Coronary artery (tissue), 2 donors: ENCODE data around the gene ELOVL7.

Experiments used
- DNase-seq: peaks from one replicate; pipeline ENCODE4 v3.0.0-alpha.2; 2017; ENCODE audit warnings: low spot score
- H3K27ac ChIP-seq, 2 donors: fragments of 200-600 bp; sonication (generic); one replicate each; pipeline ENCODE4 v1.5.1; 2016 to 2019
- H3K4me3 ChIP-seq: fragments of 200-600 bp; sonication (generic); 2 replicates; pipeline ENCODE4 v1.5.1; 2016; ENCODE audit warnings: mild to moderate bottlenecking, moderate library complexity
- CTCF ChIP-seq: fragments of 200-600 bp; sonication (generic); IDR thresholded peaks from one replicate; pipeline ENCODE4 v1.5.1; 2019; ENCODE audit warnings: antibody characterized with exemption

The ELOVL7 gene

GRCh38 chr5:60843936-60844905 lies at the start of gene ELOVL7:
Gene ELOVL7 (minus strand): TSS chr5:60844269. CDS start chr5:60787397, 56,872 bp downstream.
- no peak for TF ChIP-seq CTCF
- Histone ChIP-seq H3K4me3 (peak within 1 kb of the TSS; percentile 80), H3K27ac (no peak within 1 kb of the TSS)
- no peak for DNase-seq

- no peak for DNase-seq
- Histone ChIP-seq H3K27ac (no peak overlapping the region), H3K4me3 (no peak overlapping the region)
- no peak for TF ChIP-seq CTCF
Measured at GRCh38 chr5:60893521-60893920, 49.5 kb upstream of the ELOVL7 start.

- Histone ChIP-seq H3K27ac (no peak overlapping the region), H3K4me3 (no peak overlapping the region)
- no peak for TF ChIP-seq CTCF
- no peak for DNase-seq
Measured at GRCh38 chr5:60891667-60892066, 47.6 kb upstream of the ELOVL7 start.

DNA sequence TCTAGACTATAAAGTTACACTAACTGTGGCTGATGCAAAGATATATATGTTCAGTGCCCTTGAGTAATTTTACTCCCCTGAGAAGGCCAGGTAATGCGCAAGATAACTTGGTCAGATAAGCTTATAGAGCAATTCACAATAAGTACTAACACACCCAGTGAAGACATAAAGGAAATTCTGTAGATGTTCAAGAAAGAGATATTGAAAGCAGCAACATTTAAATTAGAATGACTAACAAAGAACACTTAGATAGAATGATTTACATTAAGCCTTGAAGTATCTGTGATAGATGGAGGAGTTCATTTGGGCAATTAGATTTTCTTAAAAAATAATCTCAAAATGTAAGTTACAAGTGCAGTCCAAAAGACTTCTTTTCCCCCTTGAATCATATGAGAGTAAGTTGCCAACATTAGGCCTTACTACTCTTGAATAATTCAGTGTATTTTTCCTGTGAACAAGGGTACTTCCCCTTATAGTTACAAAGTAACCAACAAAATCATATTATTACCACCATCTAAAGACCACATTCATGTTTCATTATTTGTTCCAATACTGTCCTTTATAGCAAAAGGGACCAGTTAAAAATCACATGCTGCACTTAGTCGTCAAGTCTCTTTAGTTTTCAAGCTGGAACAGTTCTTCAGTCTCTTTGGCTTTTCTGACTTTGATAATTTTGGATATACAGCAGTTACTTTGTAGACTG lies 44.4 kb upstream of the ELOVL7 start:
- H3K4me3 ChIP-seq = no peak overlapping the region
- DNase-seq = no peak

GRCh38 chr5:60887746-60888145 lies 43.7 kb upstream of the ELOVL7 start:
- H3K4me3 ChIP-seq = no peak overlapping the region
- no peak overlapping the region for H3K27ac ChIP-seq
- no peak for TF ChIP-seq CTCF
- no peak for DNase-seq

More for the DNA sequence above, 44.4 kb upstream of the ELOVL7 start:
- no peak overlapping the region for H3K27ac ChIP-seq
- no peak for TF ChIP-seq CTCF

DNA sequence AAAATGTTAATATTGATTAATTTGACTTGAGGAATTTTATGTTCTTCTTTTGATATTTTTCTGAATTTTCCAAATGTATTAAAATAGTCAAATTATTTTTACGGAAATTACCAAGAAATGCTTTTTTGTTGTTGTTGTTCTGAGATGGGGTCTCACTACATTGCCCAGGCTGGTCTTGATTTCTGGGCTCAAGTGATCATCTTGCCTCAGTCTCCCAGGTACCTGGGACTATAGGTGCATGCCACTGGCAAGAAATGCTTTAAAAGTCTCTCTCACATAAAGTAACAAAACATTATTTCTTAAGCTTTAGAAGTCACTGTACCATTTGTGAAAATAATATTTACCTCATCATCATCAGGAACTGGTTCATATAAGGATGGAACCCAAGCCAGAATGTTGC lies 43.0 kb upstream of the ELOVL7 start:
- Histone ChIP-seq H3K27ac (no peak overlapping the region), H3K4me3 (no peak overlapping the region)
- TF ChIP-seq CTCF = no peak
- no peak for DNase-seq
